ENCODE measurements around the gene CCDC201.

CCDC201 gene

GRCh38 chr7:45889367-45890067, 16.6 kb upstream of the CCDC201 start:
- no peaks in the 10 kb centered on the region for H3K9me3 ChIP-seq (ENCODE audit: control insufficient read depth, insufficient read depth, low read length)
- H3K4me1 ChIP-seq (ENCODE audit: insufficient read depth, low read length), result no peaks in the 10 kb centered on the region
- H3K36me3 ChIP-seq (ENCODE audit: insufficient read depth, low read length), result no peaks in the 10 kb centered on the region; the same call in 1 of the 2 replicates
- peak overlapping the region; percentile 32; the same call in 1 of the 2 replicates for H3K9ac ChIP-seq (ENCODE audit: low read depth, low read length)

- H3K9me3 ChIP-seq (ENCODE audit: control insufficient read depth, insufficient read depth, low read length), result no peaks in the 10 kb centered on the region
- H3K9ac ChIP-seq (ENCODE audit: low read depth, low read length), result peak overlapping the region; percentile 65; the same call in 1 of the 2 replicates
- no peaks in the 10 kb centered on the region for H3K4me1 ChIP-seq (ENCODE audit: insufficient read depth, low read length)
- no peaks in the 10 kb centered on the region; the same call in 1 of the 2 replicates for H3K36me3 ChIP-seq (ENCODE audit: insufficient read depth, low read length)
Observed at GRCh38 chr7:45888993-45889366, 16.1 kb upstream of the CCDC201 start.

GRCh38 chr7:45888185-45888992, 15.5 kb upstream of the CCDC201 start, which contains the start of gene IGFBP1:
IGFBP1 (plus strand) TSS chr7:45888488; CDS start chr7:45888653, 165 bp downstream.
- Histone ChIP-seq H3K36me3 (ENCODE audit: insufficient read depth, low read length) (no peaks in the 10 kb centered on the region; the same call in 1 of the 2 replicates), H3K4me1 (ENCODE audit: insufficient read depth, low read length) (no peaks in the 10 kb centered on the region), H3K9ac (ENCODE audit: low read depth, low read length) (peak within 1 kb of the TSS; percentile 65; the same call in 1 of the 2 replicates), H3K9me3 (ENCODE audit: control insufficient read depth, insufficient read depth, low read length) (no peaks in the 10 kb centered on the region)

- no peaks in the 10 kb centered on the region for H3K4me1 ChIP-seq (ENCODE audit: insufficient read depth, low read length)
- no peak overlapping the region for H3K9ac ChIP-seq (ENCODE audit: low read depth, low read length)
- no peaks in the 10 kb centered on the region; the same call in 1 of the 2 replicates for H3K36me3 ChIP-seq (ENCODE audit: insufficient read depth, low read length)
- H3K9me3 ChIP-seq (ENCODE audit: control insufficient read depth, insufficient read depth, low read length), result no peaks in the 10 kb centered on the region
Observed at GRCh38 chr7:45886931-45887667, 14.2 kb upstream of the CCDC201 start.

- no peaks in the 10 kb centered on the region for H3K4me1 ChIP-seq (ENCODE audit: insufficient read depth, low read length)
- H3K9me3 ChIP-seq (ENCODE audit: control insufficient read depth, insufficient read depth, low read length), result no peaks in the 10 kb centered on the region
- no peak overlapping the region for H3K9ac ChIP-seq (ENCODE audit: low read depth, low read length)
- H3K36me3 ChIP-seq (ENCODE audit: insufficient read depth, low read length), result no peaks in the 10 kb centered on the region; the same call in 1 of the 2 replicates
Observed at GRCh38 chr7:45885264-45885882, 12.5 kb upstream of the CCDC201 start.

- no peak overlapping the region for H3K9ac ChIP-seq (ENCODE audit: low read depth, low read length)
- H3K4me1 ChIP-seq (ENCODE audit: insufficient read depth, low read length), result no peaks in the 10 kb centered on the region
- no peaks in the 10 kb centered on the region for H3K36me3 ChIP-seq (ENCODE audit: insufficient read depth, low read length)
- no peaks in the 10 kb centered on the region for H3K9me3 ChIP-seq (ENCODE audit: control insufficient read depth, insufficient read depth, low read length)
Observed at GRCh38 chr7:45884136-45884535, 11.3 kb upstream of the CCDC201 start.

- no peaks in the 10 kb centered on the region for H3K36me3 ChIP-seq (ENCODE audit: insufficient read depth, low read length)
- H3K9ac ChIP-seq (ENCODE audit: low read depth, low read length), result no peak overlapping the region
- H3K4me1 ChIP-seq (ENCODE audit: insufficient read depth, low read length), result no peaks in the 10 kb centered on the region
- H3K9me3 ChIP-seq (ENCODE audit: control insufficient read depth, insufficient read depth, low read length), result no peaks in the 10 kb centered on the region
Observed at GRCh38 chr7:45882465-45882810, 9.6 kb upstream of the CCDC201 start.

GRCh38 chr7:45881759-45882464, 9.0 kb upstream of the CCDC201 start:
- Histone ChIP-seq H3K9ac (ENCODE audit: low read depth, low read length) (no peak overlapping the region), H3K36me3 (ENCODE audit: insufficient read depth, low read length) (no peaks in the 10 kb centered on the region), H3K4me1 (ENCODE audit: insufficient read depth, low read length) (no peaks in the 10 kb centered on the region), H3K9me3 (ENCODE audit: control insufficient read depth, insufficient read depth, low read length) (no peaks in the 10 kb centered on the region)

GRCh38 chr7:45881280-45881758, 8.4 kb upstream of the CCDC201 start:
- no peak overlapping the region for H3K9ac ChIP-seq (ENCODE audit: low read depth, low read length)
- no peaks in the 10 kb centered on the region for H3K9me3 ChIP-seq (ENCODE audit: control insufficient read depth, insufficient read depth, low read length)
- H3K36me3 ChIP-seq (ENCODE audit: insufficient read depth, low read length), result no peaks in the 10 kb centered on the region
- no peaks in the 10 kb centered on the region for H3K4me1 ChIP-seq (ENCODE audit: insufficient read depth, low read length)

- no peaks in the 10 kb centered on the region for H3K36me3 ChIP-seq (ENCODE audit: insufficient read depth, low read length)
- no peaks in the 10 kb centered on the region for H3K9me3 ChIP-seq (ENCODE audit: control insufficient read depth, insufficient read depth, low read length)
- no peak overlapping the region for H3K9ac ChIP-seq (ENCODE audit: low read depth, low read length)
- no peaks in the 10 kb centered on the region for H3K4me1 ChIP-seq (ENCODE audit: insufficient read depth, low read length)
Observed at GRCh38 chr7:45880433-45880860, 7.6 kb upstream of the CCDC201 start.

- Histone ChIP-seq H3K9ac (ENCODE audit: low read depth, low read length) (no peak overlapping the region), H3K36me3 (ENCODE audit: insufficient read depth, low read length) (no peaks in the 10 kb centered on the region), H3K4me1 (ENCODE audit: insufficient read depth, low read length) (no peaks in the 10 kb centered on the region), H3K9me3 (ENCODE audit: control insufficient read depth, insufficient read depth, low read length) (no peaks in the 10 kb centered on the region)
Observed at GRCh38 chr7:45878457-45879144, 5.7 kb upstream of the CCDC201 start.

GRCh38 chr7:45876519-45876918, 3.6 kb upstream of the CCDC201 start:
- Histone ChIP-seq H3K9ac (ENCODE audit: low read depth, low read length) (no peak overlapping the region), H3K9me3 (ENCODE audit: control insufficient read depth, insufficient read depth, low read length) (no peaks in the 10 kb centered on the region), H3K36me3 (ENCODE audit: insufficient read depth, low read length) (no peaks in the 10 kb centered on the region), H3K4me1 (ENCODE audit: insufficient read depth, low read length) (no peaks in the 10 kb centered on the region)

Measured in ES-I3 (cell line).